ENCODE data around the gene GRHL1.
"Not testable (repeated sequence)": the region's sequence is repeated elsewhere in the genome, so short reads cannot be mapped to it uniquely, and the experiment has no call there.

GRHL1 gene

DNA sequence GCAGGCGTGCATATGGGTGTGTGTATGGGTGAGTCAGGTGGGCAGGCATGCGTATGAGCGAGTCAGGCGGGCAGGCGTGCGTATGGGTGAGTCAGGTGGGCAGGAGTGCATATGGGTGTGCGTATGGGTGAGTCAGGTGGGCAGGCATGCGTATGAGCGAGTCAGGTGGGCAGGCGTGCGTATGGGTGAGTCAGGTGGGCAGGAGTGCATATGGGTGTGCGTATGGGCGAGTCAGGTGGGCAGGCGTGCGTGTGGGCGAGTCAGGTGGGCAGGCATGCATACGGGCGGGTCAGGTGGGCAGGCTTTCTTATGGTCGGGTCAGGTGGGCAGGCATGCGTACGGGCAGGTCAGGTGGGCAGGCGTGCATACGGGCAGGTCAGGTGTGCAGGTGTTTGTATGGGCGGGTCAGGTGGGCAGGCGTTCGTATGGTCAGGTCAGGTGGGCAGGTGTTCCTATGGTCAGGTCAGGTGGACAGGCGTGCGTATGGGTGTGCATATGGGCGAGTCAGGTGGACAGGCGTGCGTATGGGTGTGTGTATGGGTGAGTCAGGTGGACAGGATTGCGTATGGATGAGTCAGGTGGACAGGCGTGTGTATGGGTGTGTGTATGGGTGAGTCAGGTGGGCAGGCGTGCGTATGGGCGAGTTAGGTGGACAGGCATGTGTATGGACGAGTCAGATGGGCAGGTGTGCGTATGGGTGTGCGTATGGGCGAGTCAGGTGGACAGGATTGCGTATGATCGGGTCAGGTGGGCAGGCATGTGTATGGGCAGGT lies 63.1 kb downstream of the GRHL1 start:
- H3K36me3 Mint-ChIP-seq (ENCODE audit: low read depth): no peaks in the 10 kb centered on the region
- TF ChIP-seq, protein P1, sequence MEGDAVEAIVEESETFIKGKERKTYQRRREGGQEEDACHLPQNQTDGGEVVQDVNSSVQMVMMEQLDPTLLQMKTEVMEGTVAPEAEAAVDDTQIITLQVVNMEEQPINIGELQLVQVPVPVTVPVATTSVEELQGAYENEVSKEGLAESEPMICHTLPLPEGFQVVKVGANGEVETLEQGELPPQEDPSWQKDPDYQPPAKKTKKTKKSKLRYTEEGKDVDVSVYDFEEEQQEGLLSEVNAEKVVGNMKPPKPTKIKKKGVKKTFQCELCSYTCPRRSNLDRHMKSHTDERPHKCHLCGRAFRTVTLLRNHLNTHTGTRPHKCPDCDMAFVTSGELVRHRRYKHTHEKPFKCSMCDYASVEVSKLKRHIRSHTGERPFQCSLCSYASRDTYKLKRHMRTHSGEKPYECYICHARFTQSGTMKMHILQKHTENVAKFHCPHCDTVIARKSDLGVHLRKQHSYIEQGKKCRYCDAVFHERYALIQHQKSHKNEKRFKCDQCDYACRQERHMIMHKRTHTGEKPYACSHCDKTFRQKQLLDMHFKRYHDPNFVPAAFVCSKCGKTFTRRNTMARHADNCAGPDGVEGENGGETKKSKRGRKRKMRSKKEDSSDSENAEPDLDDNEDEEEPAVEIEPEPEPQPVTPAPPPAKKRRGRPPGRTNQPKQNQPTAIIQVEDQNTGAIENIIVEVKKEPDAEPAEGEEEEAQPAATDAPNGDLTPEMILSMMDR (IDR thresholded peaks at IDR 0.05; ENCODE audit: unreplicated experiment in 3 of 3): no peak
- H3K4me3 Mint-ChIP-seq: no peak overlapping the region
- peaks cover 4% of the 10 kb centered on the region for H3K4me1 Mint-ChIP-seq
- peaks cover 10% of the 10 kb centered on the region for H3K9me3 Mint-ChIP-seq
- peaks cover 12% of the 10 kb centered on the region for H3K27me3 Mint-ChIP-seq (ENCODE audit: low read depth)
- no peak overlapping the region for H3K27ac Mint-ChIP-seq

DNA sequence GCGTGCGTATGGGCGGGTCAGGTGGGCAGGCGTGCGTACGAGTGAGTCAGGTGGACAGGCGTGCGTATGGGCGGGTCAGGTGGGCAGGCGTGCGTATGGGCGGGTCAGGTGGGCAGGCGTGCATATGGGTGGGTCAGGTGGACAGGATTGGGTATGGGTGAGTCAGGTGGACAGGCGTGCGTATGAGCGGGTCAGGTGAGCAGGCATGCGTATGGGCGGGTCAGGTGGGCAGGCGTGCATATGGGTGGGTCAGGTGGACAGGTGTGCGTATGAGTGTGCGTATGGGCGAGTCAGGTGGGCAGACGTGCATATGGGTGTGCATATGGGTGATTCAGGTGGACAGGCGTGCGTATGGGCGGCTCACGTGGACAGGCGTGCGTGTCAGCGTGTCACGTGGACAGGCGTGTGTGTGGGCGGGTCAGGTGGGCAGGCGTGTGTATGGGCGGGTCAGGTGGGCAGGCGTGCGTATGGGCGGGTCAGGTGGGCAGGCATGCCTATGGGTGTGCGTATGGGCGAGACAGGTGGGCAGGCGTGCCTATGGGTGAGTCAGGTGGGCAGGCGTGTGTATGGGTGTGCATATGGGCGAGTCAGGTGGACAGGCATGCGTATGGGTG lies 64.0 kb downstream of the GRHL1 start:
- not testable (repeated sequence) for H3K4me1 Mint-ChIP-seq; H3K27ac Mint-ChIP-seq; H3K36me3 Mint-ChIP-seq (ENCODE audit: low read depth); H3K4me3 Mint-ChIP-seq; H3K9me3 Mint-ChIP-seq
- H3K27me3 Mint-ChIP-seq (ENCODE audit: low read depth): peaks cover 12% of the 10 kb centered on the region

GRCh38 chr2:10016001-10016801 lies 64.7 kb downstream of the GRHL1 start:
- TF ChIP-seq, protein P1 (IDR thresholded peaks at IDR 0.05; ENCODE audit: unreplicated experiment in 3 of 3): no peak
- H3K27ac Mint-ChIP-seq: no peak overlapping the region
- peaks cover 10% of the 10 kb centered on the region for H3K9me3 Mint-ChIP-seq
- no peak overlapping the region for H3K4me3 Mint-ChIP-seq
- H3K36me3 Mint-ChIP-seq (ENCODE audit: low read depth): no peaks in the 10 kb centered on the region
- no peaks in the 10 kb centered on the region for H3K4me1 Mint-ChIP-seq
- H3K27me3 Mint-ChIP-seq (ENCODE audit: low read depth): peaks cover 12% of the 10 kb centered on the region

GRCh38 chr2:10016802-10017258 lies 65.3 kb downstream of the GRHL1 start:
- peaks cover 10% of the 10 kb centered on the region for H3K9me3 Mint-ChIP-seq
- H3K27me3 Mint-ChIP-seq (ENCODE audit: low read depth): peaks cover 12% of the 10 kb centered on the region
- TF ChIP-seq, protein P1 (IDR thresholded peaks at IDR 0.05; ENCODE audit: unreplicated experiment in 3 of 3): no peak
- H3K36me3 Mint-ChIP-seq (ENCODE audit: low read depth): no peaks in the 10 kb centered on the region
- H3K4me1 Mint-ChIP-seq: no peaks in the 10 kb centered on the region
- H3K27ac Mint-ChIP-seq: no peak overlapping the region
- H3K4me3 Mint-ChIP-seq: no peak overlapping the region

- TF ChIP-seq, protein P1 (IDR thresholded peaks at IDR 0.05; ENCODE audit: unreplicated experiment in 3 of 3): no peak
- Mint-ChIP-seq H3K4me3 (no peak overlapping the region), H3K27me3 (ENCODE audit: low read depth) (peaks cover 12% of the 10 kb centered on the region), H3K9me3 (peaks cover 10% of the 10 kb centered on the region), H3K36me3 (ENCODE audit: low read depth) (no peaks in the 10 kb centered on the region), H3K4me1 (no peaks in the 10 kb centered on the region), H3K27ac (no peak overlapping the region)
Measured at GRCh38 chr2:10017313-10017941, 65.9 kb downstream of the GRHL1 start.

DNA sequence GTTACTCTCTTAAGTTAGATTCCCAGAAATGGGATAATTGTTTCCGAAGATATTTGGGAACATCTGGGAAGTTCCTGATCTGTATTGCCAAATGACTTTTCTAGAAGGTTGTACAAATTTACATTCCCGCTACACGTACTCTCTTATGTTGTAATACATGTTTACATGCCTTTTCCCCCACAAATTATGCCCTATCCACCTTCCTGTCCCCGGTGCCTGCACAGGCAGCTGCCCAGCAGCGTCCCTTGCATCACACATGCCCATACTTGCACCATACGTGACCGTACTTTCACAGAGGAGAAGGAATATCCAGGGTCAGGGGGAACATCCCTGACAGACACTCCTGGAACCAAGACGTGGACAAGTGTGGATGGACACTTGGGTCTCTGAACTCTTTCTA lies 67.7 kb downstream of the GRHL1 start:
- Mint-ChIP-seq H3K27ac (peak overlapping the region in 1 of 3 experiments; percentile 3), H3K4me3 (no peak overlapping the region), H3K4me1 (no peaks in the 10 kb centered on the region), H3K27me3 (ENCODE audit: low read depth) (peaks cover 18% of the 10 kb centered on the region), H3K36me3 (ENCODE audit: low read depth) (no peaks in the 10 kb centered on the region), H3K9me3 (peaks cover 10% of the 10 kb centered on the region)
- TF ChIP-seq, protein P1 (IDR thresholded peaks at IDR 0.05; ENCODE audit: unreplicated experiment in 3 of 3): no peak
